Measurements from ENCODE around the gene HTR3D. TPM values are rescaled to one million over a fixed set of nuclear protein-coding genes. Genes with fewer than 3 reads are reported as not detected.
"Not testable (repeated sequence)": the region's sequence is repeated elsewhere in the genome, so short reads cannot be mapped to it uniquely, and the experiment has no call there.

The HTR3D gene
- total RNA-seq, 1 donor from 2014 or later = not detected

DNA sequence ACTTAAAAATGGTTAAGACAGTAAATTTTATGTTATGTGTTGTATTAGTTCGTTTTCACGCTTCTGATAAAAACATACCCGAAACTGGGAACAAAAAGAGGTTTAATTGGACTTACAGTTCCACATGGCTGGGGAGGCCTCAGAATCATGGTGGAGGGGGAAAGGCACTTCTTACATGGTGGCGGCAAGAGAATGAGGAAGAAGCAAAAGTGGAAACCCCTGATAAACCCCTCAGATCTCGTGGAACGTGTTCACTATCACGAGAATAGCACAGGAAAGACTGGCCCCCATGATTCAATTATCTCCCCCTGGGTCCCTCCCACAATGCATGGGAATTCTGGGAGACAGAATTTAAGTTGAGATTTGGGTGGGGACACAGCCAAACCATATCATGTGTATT, 39.6 kb downstream of the HTR3D start:
- DNase-seq = not testable (repeated sequence)

DNA sequence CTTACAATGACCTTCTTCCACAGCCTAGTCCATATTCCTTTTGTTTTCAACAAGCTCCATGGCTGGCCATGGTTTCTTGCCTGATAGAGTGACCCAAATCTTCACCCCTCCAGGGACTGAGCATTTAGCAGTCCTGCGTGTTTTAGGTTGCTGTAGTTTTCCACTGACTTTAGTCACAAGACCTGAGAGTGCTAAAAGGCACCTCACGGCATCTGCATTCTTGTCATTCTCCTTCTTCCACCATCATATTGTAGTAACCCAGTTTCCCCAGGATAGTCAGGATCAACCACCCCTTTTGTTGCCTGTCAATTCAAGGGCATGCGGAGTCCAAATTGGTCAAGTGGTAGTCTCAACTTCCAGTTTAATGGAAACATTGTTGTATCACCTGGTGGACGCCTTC, 42.1 kb downstream of the HTR3D start:
- no peak for DNase-seq

DNA sequence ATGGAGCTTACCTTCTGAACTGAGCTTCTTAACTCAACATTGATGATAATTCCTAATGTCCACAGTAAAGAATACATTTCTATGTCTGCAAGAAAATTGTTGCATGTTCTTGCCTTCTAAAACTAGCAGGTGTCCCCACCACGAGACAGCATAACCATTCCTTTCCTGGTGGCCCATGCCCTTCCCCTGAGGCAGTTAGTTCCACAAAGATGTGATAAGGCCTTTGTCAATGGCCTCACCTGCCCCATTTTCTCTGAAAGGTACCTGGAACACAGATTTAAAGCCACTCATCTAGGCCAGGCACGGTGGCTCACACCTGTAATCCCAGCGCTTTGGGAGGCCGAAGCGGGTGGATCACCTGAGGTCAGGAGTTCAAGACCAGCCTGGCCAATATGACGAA, 44.4 kb downstream of the HTR3D start:
- no peak for DNase-seq

DNA sequence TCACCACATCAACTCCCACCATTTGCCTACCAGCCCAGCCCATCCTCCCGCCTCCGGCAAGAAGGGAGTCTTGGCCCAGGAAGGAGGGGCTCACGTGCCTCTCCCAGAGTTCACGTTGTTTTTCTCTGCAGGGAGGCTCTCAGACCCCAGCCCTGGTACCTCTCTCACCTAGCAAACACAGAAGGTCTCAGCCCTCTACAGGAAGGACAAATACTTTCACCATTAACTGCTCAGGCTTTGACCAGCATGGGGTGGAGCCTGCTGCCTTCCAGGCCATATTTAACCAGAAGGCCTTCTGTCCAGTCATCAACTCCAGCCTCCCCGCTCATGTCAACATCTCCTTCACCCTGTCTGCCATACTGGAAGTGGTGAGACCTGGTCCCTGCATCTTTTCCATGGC, 46.3 kb downstream of the HTR3D start:
- no peak for DNase-seq

DNA sequence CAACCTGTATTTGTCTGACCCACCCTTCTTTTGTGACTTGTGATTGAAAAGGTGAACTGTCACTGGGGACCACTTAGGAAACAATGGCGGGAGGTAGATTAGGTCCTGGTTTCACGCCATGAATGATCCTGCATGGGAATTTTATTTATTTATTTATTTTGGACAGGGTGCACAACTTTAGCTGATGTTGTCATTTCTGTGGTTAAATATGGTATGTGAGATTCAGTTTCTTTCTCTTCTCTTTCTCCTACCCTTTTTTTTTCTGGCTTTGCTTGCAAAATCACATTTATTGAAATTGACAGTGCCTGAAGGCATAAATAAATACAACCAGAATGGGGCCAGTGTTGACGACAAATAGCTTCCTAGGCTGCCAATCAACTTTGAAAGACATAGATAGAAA, 47.3 kb downstream of the HTR3D start:
- DNase-seq = no peak

DNA sequence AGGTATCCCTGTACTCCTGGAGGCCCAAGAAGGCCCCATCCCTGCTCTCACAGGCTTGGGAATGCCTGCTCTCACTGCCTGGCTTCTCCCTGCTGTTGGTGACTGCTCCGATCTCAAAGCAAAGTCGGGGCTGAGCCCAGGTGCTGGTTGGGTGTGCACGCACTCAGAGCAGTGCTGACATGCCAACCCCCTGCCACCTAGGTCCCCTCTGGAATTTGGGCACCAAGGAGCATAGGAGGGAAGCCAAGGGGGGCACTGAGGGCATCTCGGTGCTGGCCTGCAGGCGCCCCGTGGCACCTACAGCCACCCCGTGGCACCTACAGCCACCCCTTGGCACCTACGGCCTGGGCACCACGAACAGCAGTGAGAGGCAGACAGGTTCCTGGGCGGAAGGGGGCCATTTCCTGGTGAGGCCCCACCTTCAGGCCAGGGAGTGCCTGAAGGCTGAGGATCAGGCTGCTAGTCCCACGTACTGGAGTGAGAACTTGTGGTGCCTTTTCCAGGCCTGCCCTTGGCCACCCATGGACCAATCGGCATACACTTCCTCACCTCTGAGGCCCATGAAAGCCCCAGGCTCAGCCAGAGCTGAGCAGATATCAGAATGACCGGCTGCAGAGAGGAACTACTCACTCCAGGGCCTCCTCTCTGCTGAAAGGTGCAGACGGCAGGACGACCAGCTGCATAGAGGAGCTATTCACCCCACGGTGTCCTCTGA, 49.7 kb downstream of the HTR3D start:
- DNase-seq = no peak

DNA sequence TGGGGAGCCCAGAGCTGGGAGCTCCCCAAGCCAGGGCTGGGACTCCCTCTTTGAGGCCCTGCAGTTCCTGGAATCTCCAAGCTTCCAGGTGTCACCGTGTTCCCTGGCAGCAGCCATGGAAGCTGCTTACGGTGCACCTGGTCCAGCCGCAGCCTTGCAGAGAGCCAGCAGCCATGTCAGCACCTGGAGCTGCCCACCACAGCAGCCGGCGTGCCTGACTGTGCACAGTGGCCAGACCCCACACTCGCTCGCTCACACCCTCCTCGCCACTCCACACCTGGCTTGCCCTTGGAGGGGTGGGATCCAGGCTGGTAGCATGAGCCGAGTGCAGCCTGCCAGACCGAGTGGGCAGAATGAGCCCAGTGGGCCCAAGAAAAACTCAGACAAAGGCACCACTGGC, 50.5 kb downstream of the HTR3D start:
- DNase-seq = no peak

DNA sequence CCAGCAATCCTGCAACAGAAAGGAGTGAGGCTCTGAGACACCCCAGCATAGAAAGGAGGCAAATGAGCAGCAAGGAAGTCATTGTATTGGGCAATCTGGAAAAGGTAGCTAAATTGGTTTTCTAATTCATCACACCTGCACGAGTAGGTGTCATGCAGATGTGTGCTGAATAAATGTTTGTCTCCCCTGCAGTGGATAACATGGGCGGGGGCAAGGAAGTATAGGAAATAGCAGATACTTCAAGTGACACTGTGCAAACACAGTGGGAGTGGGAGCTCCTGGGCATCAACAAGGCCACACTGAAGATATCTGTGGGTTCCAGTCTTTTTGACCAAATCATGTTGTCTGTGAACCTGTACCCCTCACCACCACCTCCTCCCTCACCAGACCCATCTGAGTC, 50.9 kb downstream of the HTR3D start:
- DNase-seq = no peak

DNA sequence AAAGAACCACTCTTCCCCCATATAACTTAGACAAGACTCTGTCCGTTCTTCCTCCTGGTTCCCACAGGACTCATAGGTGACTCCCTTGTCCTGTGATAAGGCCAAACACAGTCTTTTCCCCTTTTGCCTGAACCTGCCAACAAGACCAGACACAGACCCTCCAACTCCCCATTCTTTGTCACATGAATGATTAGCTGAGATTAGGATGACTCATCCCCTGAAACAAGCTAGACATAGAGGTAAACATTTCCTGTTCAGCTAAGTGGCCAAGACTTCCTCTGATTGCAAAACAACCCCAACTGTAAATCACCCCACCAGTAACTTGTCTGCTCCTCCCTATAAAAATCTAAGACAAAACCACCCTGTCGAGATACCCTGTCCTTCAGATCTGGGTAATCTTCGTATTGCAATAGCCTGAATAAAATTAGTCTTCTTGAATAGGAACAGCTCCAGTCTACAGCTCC, 53.9 kb downstream of the HTR3D start:
- DNase-seq = no peak

Small RNA genes lying within 50 kb of the gene (small RNA-seq; reads per million reads assigned to genes)
- gene RF00019 (ENCODE audit: low replicate concordance) = not detected

Other genes starting within 250 kb of the HTR3D start
- 27.5 TPM for gene MAP6D1, start 206.2 kb upstream of the HTR3D start, total RNA-seq
- 41.9 TPM for gene PARL, start 146.9 kb upstream of the HTR3D start, total RNA-seq
- gene ABCC5, start 13.9 kb upstream of the HTR3D start, total RNA-seq = 58.7 TPM
- gene HTR3C, start 21.3 kb downstream of the HTR3D start, total RNA-seq = not detected
- not detected for gene HTR3E, start 65.3 kb downstream of the HTR3D start, total RNA-seq
- gene EIF2B5, start 103.6 kb downstream of the HTR3D start, total RNA-seq = 54.9 TPM
- gene DVL3, start 123.6 kb downstream of the HTR3D start, total RNA-seq = 49.7 TPM
- 161 TPM for gene AP2M1, start 143.1 kb downstream of the HTR3D start, total RNA-seq
- 77.6 TPM for gene ABCF3, start 154.5 kb downstream of the HTR3D start, total RNA-seq
- gene VWA5B2, start 197.8 kb downstream of the HTR3D start, total RNA-seq = not detected
- gene ALG3, start 217.2 kb downstream of the HTR3D start, total RNA-seq = 19.6 TPM
- 0.62 TPM for gene EEF1AKMT4, start 217.9 kb downstream of the HTR3D start, total RNA-seq
- gene CAMK2N2, start 229.8 kb downstream of the HTR3D start, total RNA-seq = not detected
- gene ECE2, start 244.3 kb downstream of the HTR3D start, total RNA-seq = not detected

All from tongue (tissue), 3 donors.